ENCODE results near the gene TSPAN17.

DNA sequence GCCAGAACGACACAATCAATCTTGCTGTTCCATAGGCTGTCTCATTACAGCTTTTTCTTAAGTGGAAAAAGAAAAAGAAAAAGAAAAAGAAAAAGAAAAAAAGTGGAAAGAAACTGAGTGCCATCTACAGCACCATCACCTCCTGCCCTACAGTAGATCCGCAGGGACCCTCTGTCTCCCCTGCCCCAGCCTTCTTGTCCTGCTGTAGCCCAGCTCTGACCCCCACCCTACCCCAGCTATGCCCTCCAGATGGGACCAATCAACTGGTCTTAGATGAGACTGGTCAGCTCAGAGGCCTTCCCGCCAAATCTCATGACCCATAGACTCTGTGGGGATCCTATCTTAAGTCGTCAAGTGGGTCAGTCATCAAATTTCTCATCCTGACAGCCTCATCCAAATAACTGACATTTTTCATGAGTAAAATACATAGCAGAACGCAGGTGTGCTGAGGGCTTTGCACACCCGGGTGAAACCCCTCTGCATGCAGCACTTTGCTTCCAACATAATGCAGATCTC lies 34.8 kb downstream of the TSPAN17 start:
- no peak for TF ChIP-seq POLR2A (IDR thresholded peaks at IDR 0.05; ENCODE audit: low read length)
- TF ChIP-seq MAZ (IDR thresholded peaks at IDR 0.05; ENCODE audit: borderline replicate concordance, low read depth, low read length): no peak
- TF ChIP-seq, protein P1, sequence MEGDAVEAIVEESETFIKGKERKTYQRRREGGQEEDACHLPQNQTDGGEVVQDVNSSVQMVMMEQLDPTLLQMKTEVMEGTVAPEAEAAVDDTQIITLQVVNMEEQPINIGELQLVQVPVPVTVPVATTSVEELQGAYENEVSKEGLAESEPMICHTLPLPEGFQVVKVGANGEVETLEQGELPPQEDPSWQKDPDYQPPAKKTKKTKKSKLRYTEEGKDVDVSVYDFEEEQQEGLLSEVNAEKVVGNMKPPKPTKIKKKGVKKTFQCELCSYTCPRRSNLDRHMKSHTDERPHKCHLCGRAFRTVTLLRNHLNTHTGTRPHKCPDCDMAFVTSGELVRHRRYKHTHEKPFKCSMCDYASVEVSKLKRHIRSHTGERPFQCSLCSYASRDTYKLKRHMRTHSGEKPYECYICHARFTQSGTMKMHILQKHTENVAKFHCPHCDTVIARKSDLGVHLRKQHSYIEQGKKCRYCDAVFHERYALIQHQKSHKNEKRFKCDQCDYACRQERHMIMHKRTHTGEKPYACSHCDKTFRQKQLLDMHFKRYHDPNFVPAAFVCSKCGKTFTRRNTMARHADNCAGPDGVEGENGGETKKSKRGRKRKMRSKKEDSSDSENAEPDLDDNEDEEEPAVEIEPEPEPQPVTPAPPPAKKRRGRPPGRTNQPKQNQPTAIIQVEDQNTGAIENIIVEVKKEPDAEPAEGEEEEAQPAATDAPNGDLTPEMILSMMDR (IDR thresholded peaks at IDR 0.05): no peak
- no peak for TF ChIP-seq EHMT2 (IDR thresholded peaks at IDR 0.05; ENCODE audit: low read depth)
- TF ChIP-seq RFX5 (IDR thresholded peaks at IDR 0.05): no peak
- TF ChIP-seq, protein P2, sequence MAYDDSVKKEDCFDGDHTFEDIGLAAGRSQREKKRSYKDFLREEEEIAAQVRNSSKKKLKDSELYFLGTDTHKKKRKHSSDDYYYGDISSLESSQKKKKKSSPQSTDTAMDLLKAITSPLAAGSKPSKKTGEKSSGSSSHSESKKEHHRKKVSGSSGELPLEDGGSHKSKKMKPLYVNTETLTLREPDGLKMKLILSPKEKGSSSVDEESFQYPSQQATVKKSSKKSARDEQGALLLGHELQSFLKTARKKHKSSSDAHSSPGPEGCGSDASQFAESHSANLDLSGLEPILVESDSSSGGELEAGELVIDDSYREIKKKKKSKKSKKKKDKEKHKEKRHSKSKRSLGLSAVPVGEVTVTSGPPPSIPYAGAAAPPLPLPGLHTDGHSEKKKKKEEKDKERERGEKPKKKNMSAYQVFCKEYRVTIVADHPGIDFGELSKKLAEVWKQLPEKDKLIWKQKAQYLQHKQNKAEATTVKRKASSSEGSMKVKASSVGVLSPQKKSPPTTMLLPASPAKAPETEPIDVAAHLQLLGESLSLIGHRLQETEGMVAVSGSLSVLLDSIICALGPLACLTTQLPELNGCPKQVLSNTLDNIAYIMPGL (CRISPR knock-in tag; IDR thresholded peaks at IDR 0.05; ENCODE audit: borderline replicate concordance): no peak
- TF ChIP-seq PHF8 (IDR thresholded peaks at IDR 0.05; ENCODE audit: borderline replicate concordance, low read depth): no peak
- no peak for TF ChIP-seq RAD21 (conservative IDR thresholded peaks at IDR 0.05 in 1 of 2, IDR thresholded peaks at IDR 0.05 in 1 of 2)
- no peak for TF ChIP-seq NFE2L2 (conservative IDR thresholded peaks at IDR 0.05; ENCODE audit: low read length)
- no peak for TF ChIP-seq CEBPB (IDR thresholded peaks at IDR 0.05)
- no peak for TF ChIP-seq JUNB (IDR thresholded peaks at IDR 0.05)
- no peak for TF ChIP-seq BHLHE40 (IDR thresholded peaks at IDR 0.05; ENCODE audit: low read depth, low read length)
